Hematopoietic multipotent progenitor cell treated with erythropoietin and hydrocortisone succinate and interleukin-3 and kit ligand, for 17 days (in vitro differentiated cells): Measurements from ENCODE around the gene KCND1.

Source experiments
- DNase-seq: peaks from one replicate; pipeline ENCODE4 v3.0.0-alpha.2; 2015; ENCODE audit warnings: low spot score

Gene KCND1

GRCh38 chrX:48937054-48937907, 34.4 kb downstream of the KCND1 start:
- peak; percentile 64 for DNase-seq

GRCh38 chrX:48936429-48937053, 35.1 kb downstream of the KCND1 start:
- no peak for DNase-seq

- DNase-seq = no peak
Measured at GRCh38 chrX:48935301-48935670, 36.4 kb downstream of the KCND1 start.

GRCh38 chrX:48934581-48935300, 36.9 kb downstream of the KCND1 start:
- no peak for DNase-seq

GRCh38 chrX:48933757-48934156, 37.9 kb downstream of the KCND1 start:
- no peak for DNase-seq

GRCh38 chrX:48927736-48928382, 43.8 kb downstream of the KCND1 start:
- DNase-seq = no peak

- no peak for DNase-seq
Measured at GRCh38 chrX:48927123-48927522, 44.5 kb downstream of the KCND1 start.

GRCh38 chrX:48924270-48924669, 47.4 kb downstream of the KCND1 start:
- no peak for DNase-seq

GRCh38 chrX:48923771-48924170, 47.9 kb downstream of the KCND1 start:
- DNase-seq = no peak

GRCh38 chrX:48920718-48921104, 50.9 kb downstream of the KCND1 start:
- DNase-seq = no peak

GRCh38 chrX:48919947-48920717, 51.5 kb downstream of the KCND1 start:
- DNase-seq = peak; percentile 83

- DNase-seq = no peak
Measured at GRCh38 chrX:48919360-48919841, 52.2 kb downstream of the KCND1 start.

GRCh38 chrX:48918643-48919340, 52.9 kb downstream of the KCND1 start, which contains the start of gene PIM2:
Gene PIM2, minus strand, starts transcription at chrX:48919024. Its CDS starts 190 bp downstream, at chrX:48918834.
- DNase-seq = peak; percentile 94

- DNase-seq = no peak
Measured at GRCh38 chrX:48918301-48918642, 53.4 kb downstream of the KCND1 start.

GRCh38 chrX:48917139-48918001, 54.3 kb downstream of the KCND1 start:
- peak; percentile 96 for DNase-seq

GRCh38 chrX:48914593-48915493, 56.8 kb downstream of the KCND1 start:
- DNase-seq = no peak

GRCh38 chrX:48913605-48914366, 57.9 kb downstream of the KCND1 start:
- no peak for DNase-seq
